Measurements from ENCODE around the gene CNPY1. TPM values are rescaled to one million over a fixed set of nuclear protein-coding genes. Genes with fewer than 3 reads are reported as not detected.

CNPY1 gene
- total RNA-seq, 2 donors from 2014 or later: not detected

- Histone ChIP-seq H3K36me3 (no peaks in the 10 kb centered on the region), H3K27me3 (replicated peaks; ENCODE audit: insufficient read depth) (peaks cover 4% of the 10 kb centered on the region), H3K4me1 (replicated peaks) (no peaks in the 10 kb centered on the region), H3K4me3 (no peak overlapping the region), H3K9me3 (no peaks in the 10 kb centered on the region), H3K27ac (no peak overlapping the region)
- 81% methylated on average over 10 of the region's 10 CpGs for WGBS
- intact Hi-C loops (cut with DNase I): no loop called here
- TF ChIP-seq POLR2AphosphoS5 (IDR thresholded peaks at IDR 0.05) (no peak), POLR2A (IDR thresholded peaks at IDR 0.05) (no peak), CTCF (IDR thresholded peaks at IDR 0.05) (no peak)
- DNase-seq (ENCODE audit: low spot score): no peak
Observed at GRCh38 chr7:155568842-155569494, 22.6 kb upstream of the CNPY1 start.

GRCh38 chr7:155568333-155568660, 21.9 kb upstream of the CNPY1 start:
- no peaks in the 10 kb centered on the region for H3K4me1 ChIP-seq (replicated peaks)
- H3K4me3 ChIP-seq: no peak overlapping the region
- WGBS: 61% methylated on average over 5 of the region's 5 CpGs
- intact Hi-C loops (cut with DNase I): no loop called here
- no peak for DNase-seq (ENCODE audit: low spot score)
- H3K27me3 ChIP-seq (replicated peaks; ENCODE audit: insufficient read depth): peaks cover 4% of the 10 kb centered on the region
- H3K9me3 ChIP-seq: no peaks in the 10 kb centered on the region
- no peaks in the 10 kb centered on the region for H3K36me3 ChIP-seq
- H3K27ac ChIP-seq: no peak overlapping the region
- TF ChIP-seq CTCF (IDR thresholded peaks at IDR 0.05): no peak
- no peak for TF ChIP-seq POLR2A (IDR thresholded peaks at IDR 0.05)

- no peaks in the 10 kb centered on the region for H3K4me1 ChIP-seq (replicated peaks)
- peaks cover 4% of the 10 kb centered on the region for H3K27me3 ChIP-seq (replicated peaks; ENCODE audit: insufficient read depth)
- DNase-seq (ENCODE audit: low spot score): no peak
- H3K9me3 ChIP-seq: no peaks in the 10 kb centered on the region
- no peak overlapping the region for H3K27ac ChIP-seq
- 81% methylated on average over 18 of the region's 18 CpGs for whole genome bisulfite sequencing
- TF ChIP-seq POLR2A (IDR thresholded peaks at IDR 0.05): no peak
- no peak for TF ChIP-seq POLR2AphosphoS5 (IDR thresholded peaks at IDR 0.05)
- no peak for TF ChIP-seq CTCF (IDR thresholded peaks at IDR 0.05)
- H3K4me3 ChIP-seq: no peak overlapping the region
- H3K36me3 ChIP-seq: no peaks in the 10 kb centered on the region
- intact Hi-C loops (cut with DNase I): no loop called here
Observed at GRCh38 chr7:155567646-155568332, 21.4 kb upstream of the CNPY1 start.

- no peak overlapping the region for H3K4me3 ChIP-seq
- no peaks in the 10 kb centered on the region for H3K36me3 ChIP-seq
- WGBS: 95% methylated on average over 25 of the region's 31 CpGs
- no peak for DNase-seq (ENCODE audit: low spot score)
- no peaks in the 10 kb centered on the region for H3K9me3 ChIP-seq
- intact Hi-C loops (cut with DNase I): no loop called here
- TF ChIP-seq POLR2A (IDR thresholded peaks at IDR 0.05) (no peak), CTCF (IDR thresholded peaks at IDR 0.05) (no peak), POLR2AphosphoS5 (IDR thresholded peaks at IDR 0.05) (no peak)
- H3K27me3 ChIP-seq (replicated peaks; ENCODE audit: insufficient read depth): no peaks in the 10 kb centered on the region
- no peaks in the 10 kb centered on the region for H3K4me1 ChIP-seq (replicated peaks)
- H3K27ac ChIP-seq: no peak overlapping the region
Observed at GRCh38 chr7:155566011-155566836, 19.9 kb upstream of the CNPY1 start.
